GM06990 (cell line): ENCODE measurements around the gene MED12L.

Source experiments
- DNase-seq: peaks from one replicate; pipeline ENCODE4 v3.0.0-alpha.2; 2011; ENCODE audit not compliant: insufficient read length; ENCODE audit errors: extremely low read depth
- H3K27me3 ChIP-seq: replicated peaks from 2 replicates; pipeline ENCODE4 v1.6.0; 2011; ENCODE audit warnings: low read length; ENCODE audit not compliant: control insufficient read depth, insufficient read depth
- H3K36me3 ChIP-seq: 2 replicates; pipeline ENCODE4 v1.5.1; 2011; ENCODE audit warnings: low read length; ENCODE audit not compliant: control insufficient read depth, insufficient read depth
- H3K4me3 ChIP-seq: replicated peaks from 2 replicates; pipeline ENCODE4 v1.5.1; 2011; ENCODE audit warnings: low read depth, mild to moderate bottlenecking, control low read depth, low read length
- TF ChIP-seq, protein P1 (sequence below): IDR thresholded peaks from 2 replicates; pipeline ENCODE4 v1.5.1; 2011; ENCODE audit warnings: low read length, control low read depth, mild to moderate bottlenecking, inconsistent platforms; ENCODE audit not compliant: insufficient read depth, poor library complexity, severe bottlenecking

MED12L gene

DNA sequence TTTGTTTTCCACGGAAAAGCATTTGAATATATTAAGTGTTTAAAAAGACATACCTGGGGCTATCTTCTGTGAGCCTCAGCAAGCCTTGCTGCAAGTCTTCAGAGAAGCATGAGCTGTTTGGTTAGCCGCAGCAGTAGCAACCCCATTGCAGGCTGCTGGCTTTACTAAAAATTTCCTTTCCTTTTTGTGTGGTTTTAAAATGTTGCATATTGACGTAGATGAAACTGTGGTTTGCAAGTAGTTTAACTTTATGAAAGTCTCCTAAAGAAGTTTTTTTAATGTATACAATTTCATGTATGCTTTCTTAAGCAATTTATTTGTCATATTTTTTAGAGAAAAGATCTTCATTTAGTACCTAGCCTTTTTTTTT lies 117.6 kb downstream of the MED12L start, which contains the start of gene GPR171:
GPR171 (minus strand) TSS at position 166 of the 370 bp plus-strand sequence. CDS start 3,830 bp downstream, outside the sequence.
- Histone ChIP-seq H3K36me3 (no peaks in the 10 kb centered on the region), H3K4me3 (no peak within 1 kb of the TSS), H3K27me3 (no peaks in the 10 kb centered on the region)
- DNase-seq = peak; percentile 10
- TF ChIP-seq, protein P1, sequence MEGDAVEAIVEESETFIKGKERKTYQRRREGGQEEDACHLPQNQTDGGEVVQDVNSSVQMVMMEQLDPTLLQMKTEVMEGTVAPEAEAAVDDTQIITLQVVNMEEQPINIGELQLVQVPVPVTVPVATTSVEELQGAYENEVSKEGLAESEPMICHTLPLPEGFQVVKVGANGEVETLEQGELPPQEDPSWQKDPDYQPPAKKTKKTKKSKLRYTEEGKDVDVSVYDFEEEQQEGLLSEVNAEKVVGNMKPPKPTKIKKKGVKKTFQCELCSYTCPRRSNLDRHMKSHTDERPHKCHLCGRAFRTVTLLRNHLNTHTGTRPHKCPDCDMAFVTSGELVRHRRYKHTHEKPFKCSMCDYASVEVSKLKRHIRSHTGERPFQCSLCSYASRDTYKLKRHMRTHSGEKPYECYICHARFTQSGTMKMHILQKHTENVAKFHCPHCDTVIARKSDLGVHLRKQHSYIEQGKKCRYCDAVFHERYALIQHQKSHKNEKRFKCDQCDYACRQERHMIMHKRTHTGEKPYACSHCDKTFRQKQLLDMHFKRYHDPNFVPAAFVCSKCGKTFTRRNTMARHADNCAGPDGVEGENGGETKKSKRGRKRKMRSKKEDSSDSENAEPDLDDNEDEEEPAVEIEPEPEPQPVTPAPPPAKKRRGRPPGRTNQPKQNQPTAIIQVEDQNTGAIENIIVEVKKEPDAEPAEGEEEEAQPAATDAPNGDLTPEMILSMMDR = no peak

DNA sequence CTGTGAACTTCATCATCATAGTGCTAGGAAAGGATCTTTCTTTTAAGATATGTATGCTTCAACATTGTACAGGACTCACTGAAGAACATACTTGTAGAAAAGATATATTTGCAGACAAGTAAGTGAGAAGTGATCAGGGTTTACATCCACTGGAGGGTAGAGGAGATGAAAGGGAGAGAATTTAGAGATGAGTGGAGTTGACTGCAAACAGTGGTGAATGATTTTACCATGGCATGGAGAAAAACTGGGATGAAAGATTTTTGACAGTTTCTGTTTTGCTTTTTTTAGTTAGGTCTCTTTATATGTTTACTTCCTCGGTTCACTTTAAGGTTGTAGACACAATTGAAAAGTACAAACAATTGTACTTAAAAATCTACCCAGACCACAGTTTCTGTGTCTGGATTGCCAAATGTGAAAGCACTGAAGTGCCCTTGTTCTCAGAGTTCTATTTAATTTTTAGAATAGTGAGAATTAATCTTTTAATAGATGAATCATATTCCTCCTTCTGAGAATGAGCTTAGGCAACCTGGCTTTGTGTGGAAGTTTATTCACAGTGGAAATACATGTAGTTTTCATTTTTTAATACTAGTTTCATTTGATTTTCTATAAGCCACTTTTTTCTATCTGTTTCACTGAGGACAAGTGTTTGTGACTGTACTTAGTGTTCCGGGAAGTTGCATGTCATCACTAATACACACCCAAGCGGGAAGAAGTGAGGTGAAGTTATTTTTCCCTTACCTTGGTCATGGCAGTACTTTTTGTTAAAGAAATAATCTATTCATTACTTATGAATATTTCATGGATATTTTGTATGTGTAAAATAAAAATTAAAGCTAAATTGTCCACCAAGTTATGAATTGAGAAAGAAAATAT lies 119.3 kb downstream of the MED12L start:
- H3K4me3 ChIP-seq = no peak overlapping the region
- TF ChIP-seq, protein P1 = no peak
- H3K36me3 ChIP-seq = no peaks in the 10 kb centered on the region
- H3K27me3 ChIP-seq = no peaks in the 10 kb centered on the region
- DNase-seq = no peak

DNA sequence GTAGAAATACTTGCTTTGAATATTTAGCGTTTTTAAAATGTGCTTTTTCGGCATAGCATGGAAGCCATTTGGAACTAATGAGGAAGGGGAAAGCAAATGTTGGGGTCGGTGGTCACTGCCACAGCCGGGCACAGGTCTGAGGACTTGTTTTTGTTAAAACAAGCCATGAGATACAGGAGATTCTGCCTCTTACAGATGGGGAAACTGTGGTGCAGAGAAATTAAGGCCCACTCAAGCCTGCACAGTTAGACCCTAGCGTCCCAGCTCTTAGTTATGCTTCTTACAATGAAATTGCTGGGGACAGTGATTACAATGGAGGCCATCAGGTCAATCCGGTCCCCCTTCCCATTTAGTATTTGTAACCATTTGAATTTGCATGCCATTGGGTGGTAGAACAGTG lies 120.0 kb downstream of the MED12L start:
- no peak overlapping the region for H3K4me3 ChIP-seq
- no peaks in the 10 kb centered on the region for H3K36me3 ChIP-seq
- no peaks in the 10 kb centered on the region for H3K27me3 ChIP-seq
- TF ChIP-seq, protein P1 = no peak
- no peak for DNase-seq

DNA sequence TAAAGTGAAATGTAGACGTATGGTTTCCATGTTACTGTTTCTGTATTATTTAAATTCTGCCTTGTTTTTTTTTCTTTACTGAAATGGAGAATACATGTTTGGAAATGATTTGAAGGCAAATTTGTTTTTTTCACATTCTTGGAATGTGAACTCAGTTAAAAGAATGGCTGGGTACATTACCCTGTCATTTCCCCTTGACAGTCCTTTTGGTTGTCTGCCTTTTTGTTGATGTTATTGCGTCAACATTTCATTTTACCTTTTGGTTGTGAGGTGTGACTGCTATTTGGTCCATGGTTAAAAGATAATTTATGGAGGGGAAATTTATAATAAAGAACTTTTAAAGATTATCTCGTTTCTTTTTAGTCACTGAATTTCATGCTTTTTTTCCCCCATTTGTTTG lies 120.7 kb downstream of the MED12L start:
- TF ChIP-seq, protein P1 = no peak
- no peak overlapping the region for H3K4me3 ChIP-seq
- no peak for DNase-seq
- no peaks in the 10 kb centered on the region for H3K27me3 ChIP-seq
- H3K36me3 ChIP-seq = no peaks in the 10 kb centered on the region

DNA sequence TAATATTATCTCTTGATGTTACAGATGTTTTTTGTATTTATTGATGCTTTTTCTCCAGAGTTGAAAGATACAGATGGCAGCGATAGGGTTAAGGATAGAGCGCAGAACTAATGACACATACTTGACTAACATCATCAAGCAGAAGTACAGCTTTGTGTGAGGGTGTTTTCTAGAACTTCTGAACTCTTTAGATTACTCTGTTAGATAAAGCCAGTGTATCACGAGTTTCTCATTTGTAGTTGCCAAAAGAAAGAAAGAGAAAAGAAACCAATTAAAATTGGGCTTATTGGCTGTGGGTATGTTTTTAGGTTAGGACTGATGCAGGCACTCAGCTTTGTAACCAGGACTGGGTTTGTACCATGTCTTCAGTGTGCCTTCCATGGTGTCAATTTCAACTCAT lies 124.2 kb downstream of the MED12L start:
- TF ChIP-seq, protein P1 = no peak
- Histone ChIP-seq H3K4me3 (no peak overlapping the region), H3K27me3 (no peaks in the 10 kb centered on the region), H3K36me3 (no peaks in the 10 kb centered on the region)
- DNase-seq = no peak
